ENCODE measurements around the gene NCAPD2.
A peak's percentile ranks its signal among the peaks of the same experiment; 100 is the strongest.

GRCh38 chr12:6465467-6466183, 28.3 kb upstream of the NCAPD2 start:
- TF ChIP-seq, protein P1, sequence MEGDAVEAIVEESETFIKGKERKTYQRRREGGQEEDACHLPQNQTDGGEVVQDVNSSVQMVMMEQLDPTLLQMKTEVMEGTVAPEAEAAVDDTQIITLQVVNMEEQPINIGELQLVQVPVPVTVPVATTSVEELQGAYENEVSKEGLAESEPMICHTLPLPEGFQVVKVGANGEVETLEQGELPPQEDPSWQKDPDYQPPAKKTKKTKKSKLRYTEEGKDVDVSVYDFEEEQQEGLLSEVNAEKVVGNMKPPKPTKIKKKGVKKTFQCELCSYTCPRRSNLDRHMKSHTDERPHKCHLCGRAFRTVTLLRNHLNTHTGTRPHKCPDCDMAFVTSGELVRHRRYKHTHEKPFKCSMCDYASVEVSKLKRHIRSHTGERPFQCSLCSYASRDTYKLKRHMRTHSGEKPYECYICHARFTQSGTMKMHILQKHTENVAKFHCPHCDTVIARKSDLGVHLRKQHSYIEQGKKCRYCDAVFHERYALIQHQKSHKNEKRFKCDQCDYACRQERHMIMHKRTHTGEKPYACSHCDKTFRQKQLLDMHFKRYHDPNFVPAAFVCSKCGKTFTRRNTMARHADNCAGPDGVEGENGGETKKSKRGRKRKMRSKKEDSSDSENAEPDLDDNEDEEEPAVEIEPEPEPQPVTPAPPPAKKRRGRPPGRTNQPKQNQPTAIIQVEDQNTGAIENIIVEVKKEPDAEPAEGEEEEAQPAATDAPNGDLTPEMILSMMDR (optimal IDR thresholded peaks at IDR 0.05 in 1 of 3, IDR thresholded peaks at IDR 0.05 in 1 of 3, conservative IDR thresholded peaks at IDR 0.05 in 1 of 3; ENCODE audit: extremely low read depth in 1 of 3, insufficient read depth in 2 of 3, low read length in 3 of 3) = peak; percentile 66 to 91 (median 81)
- TF ChIP-seq EZH2 (IDR thresholded peaks at IDR 0.05; ENCODE audit: low read length) = no peak
